Left renal cortex interstitium (tissue), 4 donors: ENCODE measurements around the gene EIF3L. TPM values are rescaled to one million over a fixed set of nuclear protein-coding genes. Genes with fewer than 3 reads are reported as not detected.
"Not testable (repeated sequence)": the region's sequence is repeated elsewhere in the genome, so short reads cannot be mapped to it uniquely, and the experiment has no call there.

Experiments used
- DNase-seq, 4 donors: peaks; one replicate each; pipeline ENCODE4 v3.0.0-alpha.2; 2013; ENCODE audit warnings: low read depth in 4 of 4, low spot score in 2 of 4, missing footprints in 1 of 4
- polyA plus RNA-seq, 4 donors: library from polyadenylated mRNA; unstranded; fragments of 120-200 nt; gene quantifications; one replicate each; pipeline ENCODE4 v1.2.1, GENCODE V29; 2013; ENCODE audit not compliant: insufficient read length in 4 of 4

The EIF3L gene
- 1,000 to 10,000 TPM in 2 of 4 donors, 100 to 1,000 TPM in 2; 872 to 1,137 (median 1,004) TPM for polyA plus RNA-seq

- peak in 3 of 4 donors; percentile 76 to 85 (median 84) for DNase-seq
These were observed at the start of gene EIF3L for GRCh38 chr22:37849089-37849751. EIF3L (plus strand) TSS chr22:37849419; CDS start chr22:37849450, 31 bp downstream.

- not testable (repeated sequence) for DNase-seq
These were observed 49.2 kb upstream of the EIF3L start for GRCh38 chr22:37799979-37800378.

- DNase-seq: no peak
These were observed 47.3 kb upstream of the EIF3L start for GRCh38 chr22:37801946-37802309.

DNA sequence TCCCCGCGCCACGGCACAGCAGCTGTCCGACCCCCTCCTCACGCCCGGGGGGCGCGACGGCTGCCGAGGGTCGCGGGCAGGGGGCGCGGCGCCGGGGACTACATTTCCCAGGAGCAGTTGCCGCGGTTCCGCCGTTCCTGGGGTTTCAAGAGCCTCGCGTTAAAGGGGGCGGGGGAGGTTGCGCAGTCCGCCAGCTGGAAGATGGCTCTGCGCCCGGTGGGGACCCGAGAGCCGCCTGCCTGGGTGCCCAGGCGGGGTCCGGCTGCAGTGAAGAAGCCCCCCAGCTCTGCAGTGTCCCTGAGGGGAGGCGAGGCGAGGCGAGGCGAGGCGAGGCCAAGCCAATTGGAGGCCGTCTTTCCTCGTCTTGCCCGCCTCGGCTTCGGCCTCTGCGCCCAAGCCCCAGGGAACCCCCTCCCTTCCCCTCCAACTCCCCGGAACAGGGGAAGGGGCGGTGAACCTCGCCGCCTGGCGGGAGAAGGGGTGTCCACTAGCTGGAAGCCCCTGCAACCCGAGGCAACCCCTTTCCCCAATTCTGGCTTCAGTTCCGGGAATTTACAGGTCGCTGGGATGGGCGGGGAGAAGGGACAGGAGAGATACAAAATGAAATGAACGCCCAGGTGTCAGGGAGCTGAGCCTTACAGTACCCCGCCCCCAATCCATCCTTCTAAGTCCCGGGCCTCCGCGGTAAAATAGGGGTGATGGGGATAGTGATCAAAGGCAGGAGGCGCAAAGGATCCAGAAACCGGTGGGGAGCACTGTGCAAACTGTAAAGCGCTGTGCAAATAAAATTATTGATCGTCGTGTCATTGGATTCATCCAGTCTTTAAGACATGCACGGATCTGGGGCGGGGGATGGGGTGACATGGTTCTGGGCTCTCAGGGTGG lies 46.7 kb upstream of the EIF3L start:
- DNase-seq: no peak

- no peak for DNase-seq
These were observed 46.0 kb upstream of the EIF3L start for GRCh38 chr22:37803195-37803638.

- DNase-seq: no peak
These were observed 45.4 kb upstream of the EIF3L start for GRCh38 chr22:37803639-37804351.

- DNase-seq: no peak
These were observed 44.8 kb upstream of the EIF3L start for GRCh38 chr22:37804352-37804880.

GRCh38 chr22:37804881-37805809 lies 44.1 kb upstream of the EIF3L start:
- DNase-seq: no peak

- DNase-seq: no peak
These were observed 43.4 kb upstream of the EIF3L start for GRCh38 chr22:37805810-37806277.

DNA sequence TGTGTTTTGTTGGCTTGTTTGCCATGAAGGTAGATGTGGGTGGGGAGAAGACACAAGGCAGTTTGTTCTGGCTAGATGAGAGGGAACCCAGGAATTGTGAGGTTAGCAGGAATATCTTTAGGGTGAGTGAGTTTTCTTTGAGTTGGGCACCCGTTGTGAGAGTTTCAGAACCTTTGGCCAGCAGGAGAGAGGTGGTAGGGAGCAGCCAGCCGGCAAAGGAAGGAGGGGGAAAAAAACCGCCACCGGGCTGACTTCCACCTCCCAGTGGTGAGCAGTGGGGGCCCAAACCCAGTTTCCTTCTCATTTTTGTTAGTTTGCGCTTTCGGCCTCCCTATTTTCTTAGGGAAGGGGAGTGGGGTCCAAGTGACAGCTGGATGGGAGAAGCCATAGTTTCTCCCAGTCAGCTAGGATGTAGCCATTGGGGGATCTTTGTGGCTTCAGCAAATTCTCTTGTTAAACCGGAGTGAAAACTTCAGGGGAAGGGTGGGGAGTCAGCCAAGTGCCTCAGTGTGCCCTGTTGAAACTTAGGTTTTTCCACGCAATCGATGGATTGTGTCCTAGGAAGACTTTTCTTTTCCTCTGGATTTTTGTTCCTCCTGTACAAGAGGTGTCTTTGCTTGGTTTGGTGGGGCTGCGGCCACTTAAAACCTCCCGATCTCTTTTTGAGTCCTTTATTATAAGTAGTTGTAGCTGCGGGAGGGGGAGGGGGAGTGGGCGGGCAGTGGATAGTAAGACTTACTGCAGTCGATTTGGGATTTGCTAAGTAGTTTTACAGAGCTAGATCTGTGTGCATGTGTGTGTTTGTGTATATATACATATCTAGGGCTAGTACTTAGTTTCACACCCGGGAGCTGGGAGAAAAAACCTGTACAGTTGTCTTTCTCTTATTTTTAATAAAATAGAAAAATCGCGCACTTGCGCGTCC lies 42.5 kb upstream of the EIF3L start:
- DNase-seq: no peak

DNA sequence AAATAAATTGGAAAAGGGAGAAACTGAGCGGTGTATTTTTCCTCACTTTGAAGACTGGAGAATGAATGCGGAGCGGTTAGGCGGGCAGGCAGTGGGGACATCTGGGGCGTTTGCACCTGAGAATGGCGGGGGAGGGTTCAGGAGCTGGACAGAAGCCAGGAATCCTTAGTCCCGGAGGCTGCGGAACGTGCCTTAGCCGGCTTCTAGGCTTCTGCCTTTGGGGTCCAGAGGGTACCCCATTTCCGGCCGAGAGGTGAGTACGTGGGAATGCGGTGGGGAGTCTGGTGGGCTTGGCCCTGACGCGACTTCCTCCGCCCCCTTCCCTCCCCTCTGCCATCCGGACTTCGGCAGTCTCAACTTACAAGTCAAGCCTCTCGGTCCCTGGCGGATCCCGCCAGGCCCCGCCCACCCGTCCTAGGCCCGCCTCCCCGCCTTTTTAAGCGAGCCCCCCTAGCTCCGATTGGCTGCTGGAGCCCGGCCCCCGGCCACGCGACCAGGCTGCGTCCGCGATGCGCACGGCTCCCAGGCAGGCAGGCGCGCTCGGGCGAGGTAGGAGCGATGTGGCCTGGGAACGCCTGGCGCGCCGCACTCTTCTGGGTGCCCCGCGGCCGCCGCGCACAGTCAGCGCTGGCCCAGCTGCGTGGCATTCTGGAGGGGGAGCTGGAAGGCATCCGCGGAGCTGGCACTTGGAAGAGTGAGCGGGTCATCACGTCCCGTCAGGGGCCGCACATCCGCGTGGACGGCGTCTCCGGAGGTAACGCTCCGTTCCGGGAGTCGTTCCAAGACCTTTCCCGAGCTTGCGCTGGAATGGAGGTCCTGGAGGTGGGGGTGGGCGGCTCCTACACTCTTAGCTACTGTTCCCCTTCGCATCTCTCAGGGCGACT lies 41.6 kb upstream of the EIF3L start, which contains the start of gene GCAT:
Gene GCAT (plus strand): TSS at position 525 of the 884 bp plus-strand sequence. CDS start 34 bp downstream, at position 559.
- DNase-seq: peak in 3 of 4 donors; percentile 89 to 95 (median 94)

- no peak for DNase-seq
These were observed 40.9 kb upstream of the EIF3L start for GRCh38 chr22:37808294-37808657.

DNA sequence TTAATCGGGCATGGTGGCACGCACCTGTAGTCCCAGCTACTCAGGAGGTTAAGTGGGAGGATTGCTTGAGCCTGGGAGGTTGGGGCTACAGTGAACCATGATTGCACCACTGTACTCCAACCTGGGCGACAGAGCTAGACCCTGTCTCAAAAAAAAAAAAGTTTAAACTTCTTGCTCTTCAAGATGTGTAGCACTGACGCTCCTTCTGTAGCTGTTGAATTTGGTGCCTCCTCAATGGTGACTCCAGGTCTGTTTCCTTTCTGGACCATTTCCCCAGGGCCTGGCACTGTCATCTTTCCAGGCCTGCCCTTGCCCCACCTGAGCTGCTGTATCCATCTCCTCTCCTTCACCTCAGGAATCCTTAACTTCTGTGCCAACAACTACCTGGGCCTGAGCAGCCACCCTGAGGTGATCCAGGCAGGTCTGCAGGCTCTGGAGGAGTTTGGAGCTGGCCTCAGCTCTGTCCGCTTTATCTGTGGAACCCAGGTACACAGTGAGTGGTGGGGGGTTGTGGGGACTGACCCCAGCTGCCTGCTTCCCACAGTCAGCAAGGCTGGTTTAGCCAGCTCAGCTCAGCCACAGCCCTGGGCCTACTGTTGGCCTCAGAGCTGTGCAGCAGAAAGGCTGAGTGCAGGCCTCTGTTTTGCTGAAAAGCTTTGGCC lies 39.4 kb upstream of the EIF3L start:
- no peak for DNase-seq

DNA sequence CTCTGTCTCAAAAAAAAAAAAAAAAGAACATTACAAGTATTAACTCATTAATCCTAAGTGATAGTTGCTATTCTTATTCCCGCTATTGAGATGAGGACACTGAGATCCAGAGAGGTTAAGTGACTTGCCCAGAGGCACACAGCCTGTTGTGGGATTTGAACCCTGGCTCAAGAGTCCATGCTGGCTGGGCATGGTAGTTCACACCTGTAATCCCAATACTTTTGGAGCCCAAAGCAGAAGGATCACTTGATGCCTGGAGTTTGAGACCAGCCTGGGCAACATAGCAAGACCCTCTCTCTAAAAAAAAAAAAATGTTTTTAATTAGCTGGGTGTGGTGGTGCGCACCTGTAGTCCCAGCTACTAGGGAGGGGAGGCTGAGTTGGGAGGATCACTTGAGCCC lies 37.4 kb upstream of the EIF3L start:
- DNase-seq: no peak

- DNase-seq: no peak
These were observed 36.1 kb upstream of the EIF3L start for GRCh38 chr22:37812869-37813678.

- no peak for DNase-seq
These were observed 33.6 kb upstream of the EIF3L start for GRCh38 chr22:37815593-37815992.
